IMR-90 (cell line): Measurements from ENCODE around the gene ENTPD3. TPM values are rescaled to one million over a fixed set of nuclear protein-coding genes. Genes with fewer than 3 reads are reported as not detected.

ENCODE experiments used
- ATAC-seq: fragments of 200-7000 bp; cut with Tn5 transposase; 2 replicates; pipeline ENCODE4 v1.9.1; 2020; ENCODE audit warnings: low read depth, mild to moderate bottlenecking, moderate library complexity
- BruUV-seq: library from RNA; stranded (reverse); fragments of 400-500 nt; replicated peaks from 2 replicates; lab custom pipeline; 2021; lab: Mats Ljungman, UMichigan
- CTCF ChIA-PET: fragments of 300-600 bp; formaldehyde crosslinking; extraction: SDS; loops from one replicate; lab custom pipeline; 2021; ENCODE audit warnings: antibody characterized with exemption; lab: Yijun Ruan, JAX
- POLR2A ChIA-PET: fragments of 300-600 bp; sonication (Branson Sonifier 250); formaldehyde crosslinking; loops from one replicate; lab custom pipeline; 2022; ENCODE audit warnings: antibody characterized with exemption; ENCODE audit not compliant: unreplicated experiment; lab: Charles Lee
- DNase-seq: peaks from one replicate; pipeline ENCODE4 v3.0.0; 2013
- H2AFZ ChIP-seq: replicated peaks from 2 replicates; pipeline ENCODE3; 2013; ENCODE audit warnings: low read length, mild to moderate bottlenecking; ENCODE audit not compliant: poor library complexity
- H2AK5ac ChIP-seq: 2 replicates; pipeline ENCODE4 v1.6.1; 2013; ENCODE audit warnings: low read depth, low read length, inconsistent platforms
- H2AK9ac ChIP-seq: replicated peaks from 2 replicates; pipeline ENCODE3; 2013; ENCODE audit warnings: mild to moderate bottlenecking, low read depth, low read length, moderate library complexity; ENCODE audit not compliant: poor library complexity
- H2BK120ac ChIP-seq: 2 replicates; pipeline ENCODE4 v1.6.1; 2013; ENCODE audit warnings: low read depth, low read length, inconsistent platforms
- H2BK15ac ChIP-seq: 3 replicates; pipeline ENCODE4 v1.6.1; 2013; ENCODE audit warnings: low read depth, low read length, inconsistent platforms
- H2BK20ac ChIP-seq: 2 replicates; pipeline ENCODE4 v1.6.1; 2013; ENCODE audit warnings: low read depth, mild to moderate bottlenecking, inconsistent platforms, low read length, moderate library complexity
- H2BK5ac ChIP-seq: 2 replicates; pipeline ENCODE4 v1.6.1; 2013; ENCODE audit warnings: mild to moderate bottlenecking, low read depth, low read length, inconsistent platforms; ENCODE audit not compliant: poor library complexity, severe bottlenecking
- H3K14ac ChIP-seq: replicated peaks from 2 replicates; pipeline ENCODE4 v1.6.1; 2013; ENCODE audit warnings: low read depth, low read length, inconsistent platforms
- H3K18ac ChIP-seq: 2 replicates; pipeline ENCODE4 v1.6.1; 2013; ENCODE audit warnings: low read depth, low read length, control low read depth
- H3K23ac ChIP-seq: 2 replicates; pipeline ENCODE4 v1.6.1; 2013; ENCODE audit warnings: low read depth, low read length, inconsistent platforms
- H3K27ac ChIP-seq: 2 replicates; pipeline ENCODE4 v1.5.1; 2013; ENCODE audit warnings: mild to moderate bottlenecking, control low read depth, low read length; ENCODE audit not compliant: insufficient read depth
- H3K27me3 ChIP-seq: 2 replicates; pipeline ENCODE4 v1.6.1; 2013; ENCODE audit warnings: low read length; ENCODE audit not compliant: control insufficient read depth, insufficient read depth
- H3K36me3 ChIP-seq: 2 replicates; pipeline ENCODE4 v1.6.1; 2013; ENCODE audit warnings: low read length, mixed read lengths; ENCODE audit not compliant: control insufficient read depth, insufficient read depth
- H3K4ac ChIP-seq: 2 replicates; pipeline ENCODE4 v1.6.1; 2013; ENCODE audit warnings: low read depth, low read length, inconsistent platforms
- H3K4me1 ChIP-seq: 2 replicates; pipeline ENCODE4 v1.6.1; 2013; ENCODE audit warnings: low read length, mixed read lengths; ENCODE audit not compliant: control insufficient read depth, insufficient read depth
- H3K4me2 ChIP-seq: 2 replicates; pipeline ENCODE4 v1.6.1; 2013; ENCODE audit warnings: low read depth, mild to moderate bottlenecking, control low read depth, low read length, moderate library complexity
- H3K4me3 ChIP-seq: 2 replicates; pipeline ENCODE4 v1.5.1; 2013; ENCODE audit warnings: low read depth, mild to moderate bottlenecking, control low read depth, low read length, moderate library complexity; ENCODE audit not compliant: insufficient read depth
- H3K56ac ChIP-seq: 2 replicates; pipeline ENCODE4 v1.6.1; 2013; ENCODE audit warnings: low read length, inconsistent platforms; ENCODE audit not compliant: insufficient read depth; ENCODE audit errors: extremely low read depth
- H3K79me1 ChIP-seq, 2 experiments: 2 replicates each; pipeline ENCODE4 v1.6.1; 2013; ENCODE audit warnings: low read length in 2 of 2, inconsistent platforms in 1 of 2, low read depth in 1 of 2
- H3K9ac ChIP-seq: 2 replicates; pipeline ENCODE4 v1.6.1; 2013; ENCODE audit warnings: low read depth, low read length, control low read depth
- H3K9me1 ChIP-seq: 2 replicates; pipeline ENCODE4 v1.6.1; 2013; ENCODE audit warnings: low read length, inconsistent platforms; ENCODE audit not compliant: insufficient read depth
- H3K9me3 ChIP-seq: 2 replicates; pipeline ENCODE4 v1.6.1; 2013; ENCODE audit warnings: low read length; ENCODE audit not compliant: control insufficient read depth, insufficient read depth
- H4K20me1 ChIP-seq: 2 replicates; pipeline ENCODE4 v1.6.1; 2013; ENCODE audit warnings: low read length, inconsistent platforms; ENCODE audit not compliant: insufficient read depth
- H4K5ac ChIP-seq: 2 replicates; pipeline ENCODE4 v1.6.1; 2013; ENCODE audit warnings: mild to moderate bottlenecking, low read depth, low read length, control low read depth
- H4K8ac ChIP-seq, 2 experiments: 2 replicates each; pipeline ENCODE4 v1.6.1; 2013; ENCODE audit warnings: low read depth in 2 of 2, low read length in 2 of 2, control low read depth in 1 of 2, inconsistent platforms in 1 of 2
- H4K91ac ChIP-seq: 2 replicates; pipeline ENCODE4 v1.6.1; 2013; ENCODE audit warnings: low read depth, low read length, inconsistent platforms; ENCODE audit not compliant: insufficient read depth
- BHLHE40 ChIP-seq: fragments of 150-350 bp; IDR thresholded peaks from 2 replicates; pipeline ENCODE4 v1.6.1; 2016; ENCODE audit warnings: mild to moderate bottlenecking, low read depth, low read length
- CEBPB ChIP-seq: IDR thresholded peaks from 2 replicates; pipeline ENCODE4 v1.6.1; 2012; ENCODE audit warnings: low read depth, low read length, improper control_type of control experiment
- CTCF ChIP-seq: conservative IDR thresholded peaks from 2 replicates; pipeline ENCODE4 v1.5.1; 2012; ENCODE audit warnings: mild to moderate bottlenecking, low read depth, low read length, improper control_type of control experiment
- FOS ChIP-seq: fragments of 150-350 bp; IDR thresholded peaks from 2 replicates; pipeline ENCODE4 v1.6.1; 2016; ENCODE audit warnings: low read depth, low read length
- MAZ ChIP-seq: IDR thresholded peaks from 2 replicates; pipeline ENCODE4 v1.6.1; 2012; ENCODE audit warnings: low read depth, mild to moderate bottlenecking, low read length, improper control_type of control experiment, moderate library complexity, borderline replicate concordance
- MXI1 ChIP-seq: IDR thresholded peaks from 2 replicates; pipeline ENCODE4 v1.6.1; 2012; ENCODE audit warnings: low read depth, mild to moderate bottlenecking, low read length, moderate library complexity, borderline replicate concordance
- RFX5 ChIP-seq: IDR thresholded peaks from 2 replicates; pipeline ENCODE4 v1.8.0; 2012; ENCODE audit warnings: low read depth, mild to moderate bottlenecking, low read length, moderate library complexity
- SMC3 ChIP-seq: fragments of 150-350 bp; IDR thresholded peaks from 2 replicates; pipeline ENCODE4 v1.6.1; 2016; ENCODE audit warnings: low read depth, mild to moderate bottlenecking, antibody characterized with exemption, low read length, moderate library complexity
- WGBS, 2 experiments: methylation state at CpG; one replicate each; pipeline versions ENCODE4 v1.1.5 to v1.1.7; 2013; ENCODE audit warnings: missing lambda C conversion rate in 2 of 2; ENCODE audit not compliant: insufficient read length in 1 of 2; ENCODE audit errors: extremely low coverage in 2 of 2; 5-methylcytosine and 5-hydroxymethylcytosine counted together
- dilution Hi-C: fragments of 300-500 bp; cut with HindIII; formaldehyde crosslinking; loops from one replicate; pipeline ENCODE4 v1.14.3; 2018; ENCODE audit warnings: low sequenced_read_pairs; ENCODE audit not compliant: unreplicated experiment
- in situ Hi-C: fragments of 300-500 bp; cut with MboI; formaldehyde crosslinking; loops from 3 replicates; pipeline ENCODE4 v1.14.3; 2019; ENCODE audit warnings: low sequenced_read_pairs, inconsistent platforms, mixed read lengths
- intact Hi-C: fragments of 100-400 bp; cut with micrococcal nuclease; formaldehyde crosslinking; loops from 2 replicates; pipeline ENCODE4 v1.10.0; 2022
- polyA plus RNA-seq, 3 experiments: library from polyadenylated mRNA; depleted of rRNA; stranded (reverse); fragments of >200 nt; gene quantifications; 2 replicates each; pipeline ENCODE4 v1.2.3, GENCODE V29; 2012; ENCODE audit warnings: low replicate concordance in 1 of 3
- total RNA-seq: library from RNA; depleted of rRNA; stranded (reverse); fragments of >200 nt; gene quantifications from 2 replicates; pipeline ENCODE4 v1.2.3, GENCODE V29; 2012
- TF ChIP-seq, protein P1 (sequence below): fragments of 150-350 bp; IDR thresholded peaks from 2 replicates; pipeline ENCODE4 v1.6.1; 2016; ENCODE audit warnings: low read depth, mild to moderate bottlenecking, low read length, moderate library complexity, borderline replicate concordance

Gene ENTPD3
- total and polyA plus RNA-seq, 2 of the 4 experiments (the other 2 are of a cell fraction): not detected

DNA sequence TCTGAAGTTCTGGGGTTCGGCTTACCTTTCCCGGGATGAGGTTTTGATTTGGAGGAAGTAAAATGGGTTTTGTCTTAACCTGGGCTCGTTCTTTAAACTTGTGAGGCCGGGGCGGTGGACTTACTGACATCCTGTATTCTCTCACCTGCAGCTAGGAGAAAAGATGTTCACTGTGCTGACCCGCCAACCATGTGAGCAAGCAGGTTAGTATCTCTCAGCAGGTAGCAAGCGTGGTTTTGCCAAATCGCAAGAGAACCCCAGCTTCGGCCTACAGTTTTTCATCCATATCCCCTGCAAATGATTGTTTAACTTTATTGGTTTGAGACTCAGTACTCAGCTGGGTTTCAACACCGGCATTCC is 891 bp downstream of the ENTPD3 start:
- no peak overlapping the region for H2AFZ ChIP-seq
- no peak overlapping the region for H2AK5ac ChIP-seq
- no peaks in the 10 kb centered on the region for H3K9me3 ChIP-seq
- TF ChIP-seq CEBPB (no peak), SMC3 (no peak), CTCF (no peak), MXI1 (no peak), FOS (no peak), RFX5 (no peak), BHLHE40 (no peak), MAZ (no peak)
- TF ChIP-seq, protein P1, sequence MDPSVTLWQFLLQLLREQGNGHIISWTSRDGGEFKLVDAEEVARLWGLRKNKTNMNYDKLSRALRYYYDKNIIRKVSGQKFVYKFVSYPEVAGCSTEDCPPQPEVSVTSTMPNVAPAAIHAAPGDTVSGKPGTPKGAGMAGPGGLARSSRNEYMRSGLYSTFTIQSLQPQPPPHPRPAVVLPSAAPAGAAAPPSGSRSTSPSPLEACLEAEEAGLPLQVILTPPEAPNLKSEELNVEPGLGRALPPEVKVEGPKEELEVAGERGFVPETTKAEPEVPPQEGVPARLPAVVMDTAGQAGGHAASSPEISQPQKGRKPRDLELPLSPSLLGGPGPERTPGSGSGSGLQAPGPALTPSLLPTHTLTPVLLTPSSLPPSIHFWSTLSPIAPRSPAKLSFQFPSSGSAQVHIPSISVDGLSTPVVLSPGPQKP: no peak
- H3K27ac ChIP-seq: no peak overlapping the region
- no peak overlapping the region for H2BK120ac ChIP-seq
- ChIA-PET CTCF (interaction anchor here (1.1 kb wide), 1 partner anchor 9 kb away, joined by 3 read pairs; no protein-coding TSS in a partner anchor), POLR2A (no interaction called here)
- H4K91ac ChIP-seq: no peak overlapping the region
- 60% methylated on average over 1 of the region's 10 CpGs; no CpG with 5 or more reads in 1 of the 2 experiments for WGBS, 2 experiments
- DNase-seq: no peak
- no peak overlapping the region for H2BK20ac ChIP-seq
- no peak overlapping the region for H3K4me3 ChIP-seq
- H3K4me1 ChIP-seq: no peaks in the 10 kb centered on the region
- no peak for ATAC-seq
- H3K56ac ChIP-seq: no peak overlapping the region
- H3K23ac ChIP-seq: no peak overlapping the region
- H4K8ac ChIP-seq: no peak overlapping the region
- no peaks in the 10 kb centered on the region for H3K9me1 ChIP-seq
- H2AK9ac ChIP-seq: no peak overlapping the region
- in situ Hi-C loops: no loop called here
- H2BK15ac ChIP-seq: no peak overlapping the region
- no peaks in the 10 kb centered on the region for H3K36me3 ChIP-seq
- H2BK5ac ChIP-seq: no peak overlapping the region
- no peak overlapping the region for H3K4me2 ChIP-seq
- no peaks in the 10 kb centered on the region for H4K20me1 ChIP-seq
- no peak overlapping the region for H3K18ac ChIP-seq
- no peaks in the 10 kb centered on the region for H3K79me1 ChIP-seq
- H4K5ac ChIP-seq: no peak overlapping the region
- H3K14ac ChIP-seq: no peak overlapping the region
- H3K9ac ChIP-seq: no peak overlapping the region
- intact Hi-C loops: no loop called here
- no peak overlapping the region for H3K4ac ChIP-seq
- no TSS peak for BruUV-seq
- dilution Hi-C loops: no loop called here
- peaks cover 26% of the 10 kb centered on the region for H3K27me3 ChIP-seq
